HL-60/S4 treated with retinoic acid at 250 ng/mL for 4 days and 3 days (cell line): Measurements from ENCODE around the gene MGAM2.
"Not testable (repeated sequence)": the region's sequence is repeated elsewhere in the genome, so short reads cannot be mapped to it uniquely, and the experiment has no call there.

Source experiments
- in situ Hi-C: fragments of 300-500 bp; cut with MboI; formaldehyde crosslinking; loops from 2 replicates; pipeline ENCODE4 v1.7.0; 2022; ENCODE audit warnings: low sequenced_read_pairs

MGAM2 gene

GRCh38 chr7:142111499-142111898, at the start of gene MGAM2:
TSS of gene MGAM2 (plus strand) at chr7:142111718. CDS start at chr7:142116874, 5,156 bp downstream.
- in situ Hi-C loops, result no loop called here

- in situ Hi-C loops, result no loop called here
Measured at GRCh38 chr7:142063551-142064442, 47.7 kb upstream of the MGAM2 start.

- in situ Hi-C loops, result no loop called here
Measured at GRCh38 chr7:142066536-142066935, 45.0 kb upstream of the MGAM2 start.

- in situ Hi-C loops, result no loop called here
Measured at GRCh38 chr7:142077762-142078161, 33.8 kb upstream of the MGAM2 start.

- in situ Hi-C loops, result no loop called here
Measured at GRCh38 chr7:142083605-142084004, 27.9 kb upstream of the MGAM2 start.

GRCh38 chr7:142085428-142085827, 26.1 kb upstream of the MGAM2 start:
- in situ Hi-C loops, result no loop called here

- in situ Hi-C loops, result no loop called here
Measured at GRCh38 chr7:142088022-142088714, 23.4 kb upstream of the MGAM2 start.

- in situ Hi-C loops, result no loop called here
Measured at GRCh38 chr7:142089035-142089434, 22.5 kb upstream of the MGAM2 start.

- in situ Hi-C loops, result no loop called here
Measured at GRCh38 chr7:142091961-142092360, 19.6 kb upstream of the MGAM2 start.

GRCh38 chr7:142094861-142095260, 16.7 kb upstream of the MGAM2 start:
- in situ Hi-C loops, result no loop called here

GRCh38 chr7:142097571-142097970, 13.9 kb upstream of the MGAM2 start:
- in situ Hi-C loops, result no loop called here

GRCh38 chr7:142098004-142098403, 13.5 kb upstream of the MGAM2 start:
- in situ Hi-C loops, result no loop called here

- in situ Hi-C loops, result not testable (repeated sequence)
Measured at GRCh38 chr7:142099347-142099746, 12.2 kb upstream of the MGAM2 start.

- in situ Hi-C loops, result no loop called here
Measured at GRCh38 chr7:142100634-142101033, 10.9 kb upstream of the MGAM2 start.

GRCh38 chr7:142101794-142102193, 9.7 kb upstream of the MGAM2 start:
- in situ Hi-C loops, result not testable (repeated sequence)

- in situ Hi-C loops, result no loop called here
Measured at GRCh38 chr7:142104550-142105527, 6.7 kb upstream of the MGAM2 start.

GRCh38 chr7:142108728-142109505, 2.6 kb upstream of the MGAM2 start:
- in situ Hi-C loops, result no loop called here

- in situ Hi-C loops, result no loop called here
Measured at GRCh38 chr7:142110098-142110497, 1.4 kb upstream of the MGAM2 start.

- in situ Hi-C loops, result no loop called here
Measured at GRCh38 chr7:142110638-142111037, 880 bp upstream of the MGAM2 start.

- in situ Hi-C loops, result no loop called here
Measured at GRCh38 chr7:142112086-142112485, 568 bp downstream of the MGAM2 start.
